ENCODE data around the gene CCDC50.

Gene CCDC50

DNA sequence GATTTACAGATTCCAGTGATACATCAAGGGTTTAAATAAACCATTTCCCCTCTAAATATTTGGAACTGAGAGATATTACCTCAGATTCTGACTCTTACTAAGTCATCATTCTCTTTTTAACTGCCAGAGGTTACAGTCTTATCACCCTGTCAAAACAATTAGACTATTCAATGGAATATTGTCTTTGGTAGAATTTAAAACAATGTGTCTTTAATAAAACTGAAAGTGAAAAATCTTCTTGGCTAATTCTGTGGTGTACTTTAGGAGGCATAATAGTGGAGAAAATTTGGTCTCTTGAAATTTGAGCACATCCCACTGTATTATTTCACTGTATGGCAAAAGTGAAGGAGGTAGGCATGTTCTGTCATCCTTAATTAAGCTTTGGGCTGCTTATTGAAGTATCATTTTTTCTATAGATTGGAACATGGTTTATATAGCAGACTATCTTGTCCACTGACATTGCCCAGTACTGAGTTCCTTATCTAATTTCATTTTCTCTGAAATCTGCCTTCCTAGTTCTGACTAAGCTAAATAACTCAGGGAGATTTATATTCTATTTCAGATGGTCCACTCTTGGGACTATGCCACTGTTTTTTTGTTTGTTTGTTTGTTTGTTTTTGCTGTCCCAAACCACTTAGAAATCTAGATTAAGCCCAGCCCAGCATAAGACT is 49.1 kb downstream of the CCDC50 start:
- no peak for DNase-seq (ENCODE audit: low read depth)

DNA sequence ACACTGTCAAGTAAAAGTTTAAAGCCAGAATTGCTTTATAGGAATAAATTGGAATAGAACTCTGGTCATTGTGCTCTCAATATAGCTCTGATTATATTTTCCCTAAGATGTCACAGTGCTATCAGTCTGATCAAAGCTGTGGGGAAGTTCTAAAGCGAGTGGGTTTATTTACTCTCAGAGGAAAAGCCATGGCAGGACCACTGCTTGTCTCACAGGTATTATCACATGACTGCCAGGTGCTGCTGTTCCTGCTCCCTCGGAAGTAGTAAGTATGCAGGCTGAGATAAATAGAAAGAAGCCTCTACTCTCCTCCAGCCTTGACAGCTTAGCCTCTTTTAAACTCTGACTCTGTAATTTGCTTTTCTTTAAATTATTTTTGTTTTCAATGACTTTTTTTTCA is 50.3 kb downstream of the CCDC50 start:
- DNase-seq (ENCODE audit: low read depth): no peak

DNA sequence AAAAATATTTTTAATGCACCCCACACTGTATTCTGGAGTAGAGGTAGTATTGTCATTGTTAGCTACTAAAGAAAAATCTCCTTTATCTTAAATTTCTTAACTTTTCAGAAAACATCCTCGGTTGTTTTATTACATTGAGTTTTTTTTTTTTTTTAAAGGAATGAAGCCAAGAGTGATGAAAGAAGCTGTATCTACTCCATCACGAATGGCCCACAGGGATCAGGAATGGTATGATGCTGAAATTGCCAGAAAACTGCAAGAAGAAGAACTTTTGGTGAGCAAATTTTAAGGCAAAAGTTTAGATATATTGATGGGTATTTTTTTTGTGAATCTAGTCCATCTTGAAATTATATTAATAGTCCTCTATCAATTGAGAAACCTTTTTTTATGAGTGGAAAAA is 50.8 kb downstream of the CCDC50 start:
- no peak for DNase-seq (ENCODE audit: low read depth)

DNA sequence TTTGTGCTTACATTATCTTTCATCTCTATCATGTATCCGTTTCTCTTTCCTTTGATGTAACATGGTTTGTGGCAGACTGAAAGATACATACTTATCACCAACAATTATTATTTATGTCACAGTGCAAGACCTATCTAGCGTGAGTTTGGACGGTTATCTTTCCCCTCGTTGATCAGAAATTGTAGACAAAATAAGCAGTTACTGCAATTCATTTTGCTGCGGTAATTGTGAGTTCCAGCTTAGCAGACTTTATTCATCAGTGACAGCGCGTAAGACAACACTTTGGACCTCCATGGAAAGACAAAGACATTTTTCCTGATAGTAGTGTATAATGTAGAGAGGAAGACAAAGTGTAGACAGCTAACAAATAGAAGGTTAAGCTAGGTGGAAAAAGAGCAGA is 52.1 kb downstream of the CCDC50 start:
- no peak for DNase-seq (ENCODE audit: low read depth)

DNA sequence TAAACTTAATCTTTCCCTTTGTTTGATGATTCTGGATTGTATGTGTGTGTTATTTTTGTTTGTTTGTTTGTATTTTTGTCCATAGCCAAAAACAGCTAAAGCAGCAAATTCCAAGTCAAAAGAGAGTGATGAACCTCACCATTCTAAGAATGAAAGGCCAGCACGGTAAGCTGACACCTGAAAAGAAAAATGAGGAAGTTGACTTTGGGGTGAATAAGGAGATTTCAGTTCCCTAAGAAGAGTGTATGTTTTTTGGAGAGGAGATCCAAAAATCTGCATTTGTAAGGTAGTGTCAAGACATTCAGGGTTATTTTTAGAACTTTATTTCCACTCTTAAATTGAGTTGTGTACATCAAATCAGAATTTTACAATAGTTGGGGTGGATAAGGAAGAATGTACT is 53.5 kb downstream of the CCDC50 start:
- no peak for DNase-seq (ENCODE audit: low read depth)

DNA sequence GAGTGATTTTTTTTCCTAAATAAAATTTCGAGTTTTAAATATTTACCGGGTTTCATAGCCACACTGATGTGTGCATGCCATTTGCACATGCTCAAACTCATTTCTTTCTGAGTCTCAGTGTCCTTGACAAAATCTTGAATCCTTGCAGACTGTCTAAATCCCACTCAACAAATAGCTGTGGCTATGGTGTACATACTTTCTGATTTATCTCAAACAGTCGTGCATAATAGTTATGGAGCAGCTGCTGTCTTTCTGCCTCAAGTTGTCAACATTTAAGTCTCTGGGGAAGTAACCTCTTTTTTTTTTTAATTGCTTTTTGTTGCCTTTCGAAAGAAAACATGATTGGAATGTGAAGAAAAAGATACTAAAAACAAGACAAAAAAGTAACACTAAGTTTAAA is 53.9 kb downstream of the CCDC50 start:
- no peak for DNase-seq (ENCODE audit: low read depth)

DNA sequence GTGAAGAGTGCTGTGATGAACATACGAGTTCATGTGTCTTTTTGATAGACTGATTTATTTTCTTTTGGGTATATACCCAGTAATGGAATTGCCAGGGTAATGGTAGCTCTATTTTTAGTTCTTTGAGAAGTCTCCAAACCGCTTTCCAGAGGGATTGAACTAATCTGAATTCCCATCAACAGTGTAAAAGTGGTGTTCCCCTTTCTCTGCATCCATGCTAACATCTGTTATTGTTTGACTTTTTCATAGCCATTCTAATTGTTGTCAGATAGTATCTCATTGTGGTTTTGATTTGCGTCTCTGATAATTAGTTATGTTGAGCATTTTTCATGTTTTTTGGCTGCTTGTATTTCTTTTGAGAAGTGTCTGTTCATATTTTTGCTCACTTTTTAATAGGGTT is 55.9 kb downstream of the CCDC50 start:
- no peak for DNase-seq (ENCODE audit: low read depth)

DNA sequence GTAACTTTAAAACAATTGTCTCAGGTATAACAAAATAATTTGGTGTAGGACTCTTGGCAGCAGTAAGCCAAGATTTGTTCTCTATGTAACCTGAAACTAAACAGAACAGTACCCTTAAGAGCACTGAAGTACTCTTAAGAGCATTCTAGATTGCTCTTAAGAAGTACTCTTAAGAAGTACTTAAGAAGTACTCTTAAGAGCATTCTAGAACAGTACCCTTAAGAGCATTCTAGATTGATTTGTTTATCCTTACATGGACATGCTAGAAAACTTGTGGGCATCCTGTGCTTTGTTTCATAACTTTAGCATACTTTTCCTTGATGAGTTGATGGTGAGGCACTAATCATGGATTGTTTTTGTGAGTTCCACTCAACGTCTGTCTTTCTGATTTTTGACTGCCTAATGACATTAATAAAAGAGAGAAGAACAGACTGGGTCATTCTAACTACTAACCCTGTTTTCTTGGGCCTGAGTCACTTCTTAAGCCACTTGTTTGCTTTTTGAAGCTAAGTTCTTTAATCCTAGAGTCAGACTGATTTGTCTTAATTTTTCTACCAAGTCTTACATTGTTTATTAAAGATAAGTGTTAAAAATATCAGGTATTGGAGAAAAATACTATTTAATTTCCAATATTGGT is 58.4 kb downstream of the CCDC50 start:
- DNase-seq (ENCODE audit: low read depth): no peak

DNA sequence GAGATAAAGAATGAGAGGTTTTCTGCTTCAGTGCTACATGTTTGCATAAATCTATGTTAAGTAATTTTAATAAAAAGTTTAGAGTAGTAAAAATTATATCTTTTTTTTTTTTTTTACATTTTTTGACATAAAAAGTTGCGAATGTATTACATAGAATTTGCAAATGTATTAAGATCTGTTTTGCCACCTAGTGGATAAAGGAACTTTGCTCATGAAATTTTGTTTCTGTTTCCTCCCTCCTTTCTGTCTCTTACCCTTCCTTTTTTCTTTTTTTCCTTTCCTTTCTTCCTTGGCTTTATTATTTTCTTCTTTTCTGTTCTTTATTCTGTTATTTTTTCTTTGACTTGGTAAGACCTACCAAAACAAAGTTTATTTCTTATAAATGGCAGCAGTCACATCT is 59.6 kb downstream of the CCDC50 start:
- peak; percentile 37 for DNase-seq (ENCODE audit: low read depth)

DNA sequence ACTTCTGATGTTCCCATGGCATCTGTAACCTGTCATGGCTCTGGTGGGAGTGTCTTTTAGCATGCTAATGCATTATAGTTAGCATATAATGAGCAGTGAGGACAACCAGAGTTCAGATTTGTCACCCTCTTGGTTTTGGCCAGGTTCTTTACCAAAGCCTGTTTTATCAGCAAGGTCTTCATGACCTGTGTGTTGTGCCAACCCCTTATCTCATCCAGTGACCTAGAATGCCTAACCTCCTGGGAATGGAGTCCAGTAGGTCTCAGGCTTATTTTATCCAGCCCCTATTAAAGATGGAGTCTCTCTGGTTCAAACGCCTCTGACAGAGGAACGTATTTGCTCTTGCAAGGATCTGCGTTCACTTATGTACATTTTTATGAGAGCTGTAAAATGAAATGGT is 61.4 kb downstream of the CCDC50 start:
- DNase-seq (ENCODE audit: low read depth): no peak

DNA sequence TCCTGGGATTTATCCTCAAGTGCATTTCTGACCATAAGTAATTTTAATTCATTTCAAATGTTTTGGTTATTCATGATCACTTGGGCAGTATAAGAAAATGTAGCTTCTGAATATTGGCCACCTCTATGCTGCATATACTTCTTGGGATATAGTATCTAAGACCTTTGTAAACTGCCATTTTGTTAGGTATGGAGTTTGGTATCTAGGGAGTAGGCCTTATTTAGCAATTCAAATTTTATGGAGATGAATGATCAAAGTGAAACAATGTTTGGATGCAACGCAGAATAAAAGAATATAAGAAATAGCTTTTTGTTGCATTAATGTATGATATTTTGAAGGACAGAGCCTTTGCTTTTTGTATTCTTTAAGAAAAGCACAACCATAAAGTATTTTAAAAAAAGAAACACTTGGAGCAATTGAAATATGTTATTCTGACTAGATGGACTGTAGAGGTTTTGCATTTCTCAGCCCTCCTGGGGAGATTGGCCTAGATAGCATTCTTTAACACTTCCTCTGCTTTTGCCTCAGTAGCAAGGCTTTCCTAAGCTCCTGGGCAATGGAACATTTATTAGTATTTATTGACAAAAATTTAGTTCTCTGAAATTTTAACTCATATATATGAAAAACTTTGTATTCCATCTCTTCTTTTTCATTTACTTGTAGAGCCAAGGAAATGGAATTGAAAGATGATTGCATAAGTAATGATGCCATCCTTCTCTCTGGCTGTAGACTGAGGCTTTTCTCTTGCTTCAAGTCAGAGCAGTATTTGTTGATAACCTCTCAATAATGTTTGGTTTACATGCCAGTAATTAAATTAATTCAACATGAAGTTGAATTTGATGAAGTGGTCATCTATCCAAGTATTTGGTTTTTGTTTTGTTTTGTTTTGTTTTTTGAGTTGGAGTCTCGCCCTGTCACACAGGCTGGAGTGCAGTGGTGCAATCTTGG is 62.9 kb downstream of the CCDC50 start:
- no peak for DNase-seq (ENCODE audit: low read depth)

DNA sequence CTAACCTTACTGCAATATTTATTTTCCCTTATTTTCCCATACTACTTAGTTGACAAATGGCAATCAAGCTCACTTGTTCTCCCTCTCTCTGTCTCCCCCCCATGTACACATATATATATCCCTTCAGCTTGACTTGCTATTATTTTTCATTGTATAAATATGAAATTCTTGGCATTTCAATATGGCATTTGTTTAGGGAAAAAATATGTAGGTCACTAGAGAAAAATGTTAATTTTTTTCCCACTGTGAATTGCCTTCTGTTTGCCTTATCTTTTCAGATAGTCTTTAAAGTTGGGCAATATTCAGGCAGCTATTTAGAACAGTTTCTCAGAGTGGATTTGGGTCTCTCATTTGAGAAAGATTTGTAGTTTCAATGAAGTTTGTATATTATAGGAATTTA is 64.0 kb downstream of the CCDC50 start:
- DNase-seq (ENCODE audit: low read depth): no peak

DNA sequence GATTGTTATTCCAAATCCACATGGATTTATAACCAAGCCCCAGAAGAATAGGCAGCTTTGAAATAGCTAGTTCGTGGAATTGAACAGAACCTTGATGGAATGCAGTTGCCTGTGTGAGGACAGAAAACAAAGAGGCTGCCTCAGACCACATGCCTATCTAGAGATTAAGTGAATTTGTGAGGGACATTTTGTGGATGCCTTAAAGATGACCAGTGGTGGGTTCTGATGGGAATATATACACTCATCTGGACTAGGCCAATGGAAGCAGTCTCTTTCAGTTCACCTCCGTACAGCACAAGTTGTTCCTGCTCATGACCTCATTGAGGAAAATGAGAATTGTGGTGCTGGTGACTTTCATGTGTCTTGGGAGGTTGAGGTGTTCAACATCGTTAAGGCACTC is 68.6 kb downstream of the CCDC50 start:
- no peak for DNase-seq (ENCODE audit: low read depth)

DNA sequence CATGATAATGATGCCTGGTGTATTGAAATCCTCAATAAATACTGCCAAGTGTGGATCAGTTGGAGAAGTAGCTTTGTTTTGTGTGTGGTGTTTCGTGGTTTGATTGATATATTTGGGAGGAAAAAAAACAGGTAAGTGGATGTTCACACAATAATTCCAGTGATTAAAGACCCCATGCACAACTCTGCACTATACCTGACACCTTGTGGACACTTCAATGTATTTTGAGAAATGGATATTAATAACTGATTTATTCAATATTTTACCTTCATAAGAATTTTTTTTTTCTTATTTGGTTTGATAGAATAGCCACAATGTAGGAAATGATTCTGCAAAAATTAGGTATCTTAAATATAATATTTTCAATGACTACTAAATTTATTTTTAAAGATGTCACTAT is 69.4 kb downstream of the CCDC50 start:
- no peak for DNase-seq (ENCODE audit: low read depth)

DNA sequence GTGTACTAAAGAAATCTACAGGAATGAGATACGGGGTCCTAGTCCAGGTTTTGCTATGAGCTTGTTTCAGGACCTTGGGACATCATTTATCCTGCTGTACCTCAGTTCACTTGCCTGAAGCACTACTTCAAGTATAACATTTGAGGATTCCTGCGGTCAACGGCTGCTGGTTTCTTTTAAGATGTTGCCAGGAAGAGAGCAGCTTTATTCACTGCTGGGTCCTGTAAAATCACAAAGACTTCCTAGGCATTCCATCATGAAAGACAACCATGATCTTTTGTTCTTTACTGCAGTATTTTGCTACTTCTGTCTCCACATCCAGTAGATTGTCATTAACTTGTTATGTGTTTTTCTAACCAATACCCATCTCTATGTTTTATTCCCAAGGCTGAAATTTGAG is 70.7 kb downstream of the CCDC50 start:
- no peak for DNase-seq (ENCODE audit: low read depth)

DNA sequence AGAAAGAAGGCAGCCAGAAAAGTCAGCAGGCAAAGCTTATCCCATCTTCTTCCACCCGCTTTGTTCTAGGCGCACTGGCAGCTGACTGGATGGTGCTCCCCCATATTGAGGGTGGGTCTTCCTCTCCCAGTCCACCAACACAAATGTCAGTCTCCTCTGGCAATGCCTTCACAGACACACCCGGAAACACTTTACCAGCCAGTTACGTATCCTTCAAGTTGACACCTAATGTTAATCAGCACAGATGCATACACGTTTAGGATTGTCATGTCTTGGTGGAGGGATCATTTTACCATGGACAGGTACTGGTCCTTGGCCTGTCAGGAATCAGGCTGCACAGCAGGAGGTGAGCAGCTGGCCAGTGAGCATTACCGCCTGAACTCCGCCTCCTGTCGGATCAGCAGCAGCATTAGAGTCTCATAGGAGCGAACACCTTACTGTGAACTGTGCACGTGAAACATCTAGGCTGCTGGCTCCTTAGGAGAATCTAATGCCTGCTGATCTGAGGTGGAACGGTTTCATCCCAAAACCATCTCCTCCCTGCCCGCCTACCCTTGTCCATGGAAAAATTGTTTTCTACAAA is 72.7 kb downstream of the CCDC50 start:
- DNase-seq (ENCODE audit: low read depth): no peak

DNA sequence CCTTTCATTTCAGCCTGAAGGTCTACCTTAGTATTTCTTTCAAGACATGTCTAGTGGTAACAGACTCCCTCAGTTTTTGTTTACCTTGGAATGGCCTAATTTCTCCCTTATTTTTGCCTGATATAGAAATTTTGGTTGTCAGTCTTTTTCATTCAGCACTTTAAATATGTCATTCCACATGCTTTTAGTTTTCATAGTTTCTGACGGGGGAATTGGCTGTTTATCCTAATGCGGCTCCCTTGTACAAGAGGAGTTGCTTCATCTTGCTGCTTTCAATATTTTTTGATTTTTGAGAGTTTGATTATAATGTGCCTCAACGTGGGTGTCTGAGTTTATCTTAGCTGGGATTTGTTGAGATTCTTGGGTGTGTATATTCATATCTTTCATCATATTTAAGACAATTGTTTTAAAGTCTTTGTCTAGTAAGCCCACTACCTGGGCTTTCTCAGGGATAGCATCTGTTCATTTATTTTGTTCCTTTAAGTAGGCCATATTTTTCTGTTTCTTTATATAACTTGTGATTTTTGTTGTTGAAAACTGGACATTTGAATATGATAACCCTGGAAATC is 80.7 kb downstream of the CCDC50 start:
- DNase-seq (ENCODE audit: low read depth): no peak

DNA sequence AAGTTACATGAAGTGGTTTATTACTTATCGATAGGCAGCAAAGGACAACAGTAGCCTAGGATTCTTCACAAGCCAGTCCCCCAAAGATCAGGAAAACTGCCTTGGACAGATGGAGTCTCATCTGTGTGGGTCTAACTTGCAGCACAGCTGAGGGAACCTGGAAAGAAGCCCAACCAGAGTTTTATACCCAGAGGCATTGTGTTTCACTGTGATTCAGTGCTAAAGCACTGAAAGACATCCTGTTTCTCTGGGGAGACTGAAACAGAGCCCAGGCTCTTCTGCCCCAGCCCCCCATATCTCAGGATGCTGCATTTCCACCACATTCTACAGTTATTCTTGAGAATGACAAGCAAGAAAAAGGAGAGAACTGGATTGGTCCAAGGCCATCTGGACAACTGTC is 83.6 kb downstream of the CCDC50 start:
- DNase-seq (ENCODE audit: low read depth): peak; percentile 96

DNA sequence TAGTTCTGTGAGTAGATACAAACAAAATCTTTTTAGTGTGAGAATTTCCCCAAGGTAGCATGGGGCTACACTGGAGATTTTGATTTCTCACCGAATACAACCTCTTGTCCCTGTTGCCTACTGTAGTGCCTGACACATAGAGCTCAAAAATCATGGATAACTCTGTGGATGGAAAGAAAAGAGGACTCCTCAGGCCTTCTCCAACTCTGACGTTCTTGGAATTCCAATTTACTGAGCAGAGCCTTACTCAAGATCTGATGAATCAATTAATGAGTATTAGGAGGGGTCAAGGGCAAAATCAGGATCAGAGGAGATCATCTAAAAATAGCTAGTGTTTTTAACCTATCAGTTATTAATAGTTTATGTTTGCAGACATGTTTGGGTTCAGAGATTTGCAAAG is 85.1 kb downstream of the CCDC50 start:
- DNase-seq (ENCODE audit: low read depth): peak; percentile 60

DNA sequence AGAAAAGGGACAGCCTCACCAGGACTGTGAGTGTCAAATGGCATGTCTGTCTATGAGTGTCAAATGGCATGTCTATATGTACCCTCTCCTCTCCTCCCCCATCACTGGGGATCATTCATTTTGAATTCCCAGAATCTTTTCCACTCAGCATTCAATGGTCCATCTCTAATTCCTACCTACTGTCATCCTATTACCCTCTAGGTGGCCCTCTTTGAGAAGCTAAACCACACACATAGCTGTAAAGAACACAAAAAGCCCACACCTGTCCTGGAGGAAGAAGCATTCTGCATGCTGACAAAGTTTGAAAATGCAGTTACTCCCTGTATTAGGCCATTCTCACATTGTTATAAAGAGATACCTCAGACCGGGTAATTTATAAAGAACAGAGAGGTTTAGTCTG is 85.5 kb downstream of the CCDC50 start:
- no peak for DNase-seq (ENCODE audit: low read depth)

DNA sequence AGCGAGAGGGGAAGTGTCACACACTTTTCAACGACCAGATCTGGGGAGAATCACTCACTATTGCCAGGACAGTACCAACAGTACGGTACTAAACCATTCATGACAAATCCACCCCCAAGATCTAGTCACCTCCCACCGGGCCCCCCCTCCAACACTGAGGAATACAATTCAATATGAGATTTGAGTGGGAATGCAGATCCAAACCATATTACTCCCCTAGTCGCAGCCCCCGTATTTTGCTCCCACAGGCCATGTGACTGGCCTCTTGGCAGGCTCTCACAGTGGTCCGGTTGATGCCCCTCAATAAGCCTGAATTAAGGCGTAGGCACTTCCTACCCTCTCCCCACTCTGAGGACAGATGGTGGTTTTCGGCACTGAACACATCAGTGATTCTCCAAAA is 86.4 kb downstream of the CCDC50 start:
- DNase-seq (ENCODE audit: low read depth): no peak

DNA sequence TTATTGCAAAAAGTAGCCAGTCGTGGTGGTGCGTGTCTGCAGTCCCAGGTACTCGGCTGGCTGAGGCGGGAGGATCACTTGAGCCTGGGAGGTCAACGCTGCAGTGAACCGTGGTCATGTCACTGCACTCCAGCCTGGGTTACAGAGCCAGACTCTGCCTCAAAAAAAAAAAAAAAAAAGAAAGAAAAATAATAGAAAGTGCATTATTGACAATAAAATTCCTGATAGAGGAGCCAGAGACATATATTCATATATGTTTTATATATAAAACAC is 88.2 kb downstream of the CCDC50 start:
- DNase-seq (ENCODE audit: low read depth): no peak

DNA sequence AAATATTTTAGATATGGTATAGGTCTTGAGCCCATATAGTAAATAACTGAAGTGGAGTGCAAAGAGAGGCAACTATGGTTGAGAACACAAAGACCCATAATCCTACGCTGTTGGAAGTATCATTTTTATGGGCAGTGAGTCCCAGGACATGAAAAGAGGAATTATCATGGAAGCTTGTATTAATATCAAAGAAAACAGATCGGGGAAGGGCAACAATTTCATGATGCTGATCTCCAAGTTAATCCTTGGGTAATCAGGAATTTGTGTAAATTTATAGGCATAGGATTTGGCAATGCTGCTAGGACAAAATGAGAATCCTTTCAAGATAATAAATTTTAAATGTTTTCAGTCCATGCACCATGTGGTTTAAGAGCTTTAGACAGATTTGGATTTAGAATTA is 91.6 kb downstream of the CCDC50 start:
- no peak for DNase-seq (ENCODE audit: low read depth)

All from ELR (cell line).